ENCODE measurements around the gene ANKRD37.
A peak's percentile ranks its signal among the peaks of the same experiment; 100 is the strongest.
"Not testable (repeated sequence)": the region's sequence is repeated elsewhere in the genome, so short reads cannot be mapped to it uniquely, and the experiment has no call there.

ANKRD37 gene

GRCh38 chr4:185361872-185362271 lies 34.8 kb upstream of the ANKRD37 start:
- no peak for DNase-seq
- H3K4me3 ChIP-seq (ENCODE audit: low read depth, low read length): no peak overlapping the region
- H3K27me3 ChIP-seq (replicated peaks): no peaks in the 10 kb centered on the region
- H3K36me3 ChIP-seq (replicated peaks): no peaks in the 10 kb centered on the region
- no peak for TF ChIP-seq CTCF (IDR thresholded peaks at IDR 0.05; ENCODE audit: low read depth, low read length, missing control alignments)
- H3K27ac ChIP-seq: no peak overlapping the region
- in situ Hi-C loops (cut with HindIII; ENCODE audit: low pct_ligation_motif_present, low sequenced_read_pairs): no loop called here

- in situ Hi-C loops (cut with HindIII; ENCODE audit: low pct_ligation_motif_present, low sequenced_read_pairs); H3K4me3 ChIP-seq (ENCODE audit: low read depth, low read length); H3K36me3 ChIP-seq (replicated peaks); H3K27me3 ChIP-seq (replicated peaks); DNase-seq; H3K27ac ChIP-seq: not testable (repeated sequence)
Measured at GRCh38 chr4:185362570-185362969, 34.1 kb upstream of the ANKRD37 start.

- in situ Hi-C loops (cut with HindIII; ENCODE audit: low pct_ligation_motif_present, low sequenced_read_pairs): no loop called here
- Histone ChIP-seq H3K27me3 (replicated peaks) (no peaks in the 10 kb centered on the region), H3K4me3 (ENCODE audit: low read depth, low read length) (no peak overlapping the region), H3K27ac (no peak overlapping the region), H3K36me3 (replicated peaks) (no peaks in the 10 kb centered on the region)
- TF ChIP-seq CTCF (IDR thresholded peaks at IDR 0.05; ENCODE audit: low read depth, low read length, missing control alignments): no peak
- DNase-seq: no peak
Measured at GRCh38 chr4:185363251-185363650, 33.4 kb upstream of the ANKRD37 start.

- no peaks in the 10 kb centered on the region for H3K27me3 ChIP-seq (replicated peaks)
- no peak overlapping the region for H3K27ac ChIP-seq
- in situ Hi-C loops (cut with HindIII; ENCODE audit: low pct_ligation_motif_present, low sequenced_read_pairs): no loop called here
- peak; percentile 48 for DNase-seq
- H3K36me3 ChIP-seq (replicated peaks): no peaks in the 10 kb centered on the region
- TF ChIP-seq CTCF (IDR thresholded peaks at IDR 0.05; ENCODE audit: low read depth, low read length, missing control alignments): no peak
- H3K4me3 ChIP-seq (ENCODE audit: low read depth, low read length): no peak overlapping the region
Measured at GRCh38 chr4:185364886-185365285, 31.8 kb upstream of the ANKRD37 start.

GRCh38 chr4:185369731-185370130 lies 26.9 kb upstream of the ANKRD37 start:
- no peak overlapping the region for H3K4me3 ChIP-seq (ENCODE audit: low read depth, low read length)
- H3K36me3 ChIP-seq (replicated peaks): peaks cover 3% of the 10 kb centered on the region
- H3K27ac ChIP-seq: no peak overlapping the region
- DNase-seq: no peak
- in situ Hi-C loops (cut with HindIII; ENCODE audit: low pct_ligation_motif_present, low sequenced_read_pairs): no loop called here
- TF ChIP-seq CTCF (IDR thresholded peaks at IDR 0.05; ENCODE audit: low read depth, low read length, missing control alignments): no peak
- H3K27me3 ChIP-seq (replicated peaks): no peaks in the 10 kb centered on the region

GRCh38 chr4:185370268-185370949 lies 26.2 kb upstream of the ANKRD37 start:
- no peak for TF ChIP-seq CTCF (IDR thresholded peaks at IDR 0.05; ENCODE audit: low read depth, low read length, missing control alignments)
- H3K36me3 ChIP-seq (replicated peaks): peaks cover 3% of the 10 kb centered on the region
- in situ Hi-C loops (cut with HindIII; ENCODE audit: low pct_ligation_motif_present, low sequenced_read_pairs): no loop called here
- no peak overlapping the region for H3K4me3 ChIP-seq (ENCODE audit: low read depth, low read length)
- no peak for DNase-seq
- H3K27ac ChIP-seq: no peak overlapping the region
- H3K27me3 ChIP-seq (replicated peaks): no peaks in the 10 kb centered on the region
